A549 (cell line): ENCODE measurements around the gene SELENOM. TPM values are rescaled to one million over a fixed set of nuclear protein-coding genes. Genes with fewer than 3 reads are reported as not detected.

Source experiments
- ATAC-seq, 2 experiments: fragments of 200-7000 bp in 1 of 2; fragments of >200 bp in 1 of 2; cut with Nextera tagmentation in 1 of 2; cut with Tn5 transposase in 1 of 2; 3 replicates each; pipeline versions ENCODE4 v1.8.0 to v1.9.1; 2018 to 2020; ENCODE audit warnings: mild to moderate bottlenecking in 1 of 2, moderate library complexity in 1 of 2
- CTCF ChIA-PET: fragments of 300-600 bp; sonication (Branson Sonifier 250); formaldehyde crosslinking; extraction: SDS; loops from one replicate; lab custom pipeline; 2021; ENCODE audit warnings: antibody characterized with exemption, inconsistent platforms; lab: Yijun Ruan, JAX
- POLR2A ChIA-PET: fragments of 350-600 bp; formaldehyde crosslinking; extraction: SDS; loops from one replicate; lab custom pipeline; 2021; ENCODE audit warnings: antibody characterized with exemption, inconsistent platforms; lab: Yijun Ruan, JAX
- DNase-seq, 2 experiments: peaks; one replicate each; pipeline versions ENCODE4 v3.0.0 to v3.0.0-alpha.2; 2011 to 2016; ENCODE audit warnings: low read depth in 1 of 2, low spot score in 1 of 2
- FAIRE-seq: peaks from 2 replicates; lab custom pipeline; 2011; peaks lifted over from hg19 to GRCh38; lab: Jason Lieb, UNC
- H3K27ac ChIP-seq, 2 experiments: fragments of >200 bp; sonication (Bioruptor Twin); formaldehyde crosslinking; 3 replicates each; pipeline ENCODE4 v1.5.1; 2016 to 2017
- H3K4me1 ChIP-seq: fragments of >200 bp; sonication (Bioruptor Twin); formaldehyde crosslinking; 3 replicates; pipeline ENCODE4 v1.6.1; 2016
- H3K4me2 ChIP-seq: fragments of >200 bp; sonication (Bioruptor Twin); formaldehyde crosslinking; 3 replicates; pipeline ENCODE4 v1.6.1; 2016
- H3K4me3 ChIP-seq: fragments of >200 bp; sonication (Bioruptor Twin); formaldehyde crosslinking; 3 replicates; pipeline ENCODE4 v1.5.1; 2016
- H3K9me3 ChIP-seq: fragments of >200 bp; sonication (Bioruptor Twin); formaldehyde crosslinking; 3 replicates; pipeline ENCODE4 v1.6.1; 2016
- BHLHE40 ChIP-seq: IDR thresholded peaks from 2 replicates; pipeline ENCODE4 v1.6.1; 2012; ENCODE audit warnings: low read depth, low read length, inconsistent platforms
- CBX2 ChIP-seq: fragments of 200-600 bp; sonication (generic); IDR thresholded peaks from 2 replicates; pipeline ENCODE4 v1.6.1; 2016; ENCODE audit warnings: low read depth, mild to moderate bottlenecking, borderline replicate concordance
- CEBPB ChIP-seq, 2 experiments: fragments of >200 bp in 1 of 2; sonication (Bioruptor Twin) in 1 of 2; formaldehyde crosslinking in 1 of 2; IDR thresholded peaks; 2 replicates each; pipeline ENCODE4 v1.6.1; 2012 to 2016
- CTCF ChIP-seq: fragments of >200 bp; sonication (Bioruptor Twin); formaldehyde crosslinking; IDR thresholded peaks from 3 replicates; pipeline ENCODE4 v1.5.1; 2016
- E2F6 ChIP-seq: IDR thresholded peaks from 2 replicates; pipeline ENCODE4 v1.6.1; 2012; ENCODE audit warnings: low read depth, borderline replicate concordance
- ESRRA ChIP-seq: fragments of 150-350 bp; IDR thresholded peaks from 2 replicates; pipeline ENCODE4 v1.6.1; 2014; ENCODE audit warnings: mild to moderate bottlenecking, low read length, borderline replicate concordance
- FOSL2 ChIP-seq, 2 experiments: fragments of 450-650 bp in 1 of 2; fragments of >200 bp in 1 of 2; sonication (Bioruptor Twin) in 1 of 2; formaldehyde crosslinking; IDR thresholded peaks; 2 replicates each; pipeline versions ENCODE4 v1.5.0 to v1.6.1; 2016 to 2020; ENCODE audit warnings: mild to moderate bottlenecking in 1 of 2, moderate library complexity in 1 of 2
- HDAC2 ChIP-seq: fragments of 200-600 bp; sonication (generic); IDR thresholded peaks from 2 replicates; pipeline ENCODE4 v1.6.1; 2016
- HEYL ChIP-seq: fragments of 250-450 bp; sonication (Bioruptor Pico); IDR thresholded peaks from 2 replicates; pipeline ENCODE4 v1.8.0; 2021; ENCODE audit warnings: mild to moderate bottlenecking, moderate library complexity
- JUNB ChIP-seq: fragments of >200 bp; sonication (Bioruptor Twin); formaldehyde crosslinking; IDR thresholded peaks from 2 replicates; pipeline ENCODE4 v1.6.1; 2016
- KDM5A ChIP-seq: fragments of 200-600 bp; sonication (generic); IDR thresholded peaks from 2 replicates; pipeline ENCODE4 v1.6.1; 2016; ENCODE audit warnings: antibody characterized with exemption, mild to moderate bottlenecking
- MAFK ChIP-seq: fragments of 450-650 bp; IDR thresholded peaks from 2 replicates; pipeline ENCODE4 v1.6.1; 2014; ENCODE audit not compliant: partially characterized antibody
- MAZ ChIP-seq: fragments of 150-350 bp; IDR thresholded peaks from 2 replicates; pipeline ENCODE4 v1.6.1; 2014; ENCODE audit warnings: antibody characterized with exemption, low read depth, low read length, borderline replicate concordance
- NR3C1 ChIP-seq: fragments of >200 bp; sonication (Bioruptor Twin); formaldehyde crosslinking; IDR thresholded peaks from 3 replicates; pipeline ENCODE4 v1.6.1; 2017
- PBX3 ChIP-seq: IDR thresholded peaks from 2 replicates; pipeline ENCODE4 v1.6.1; 2012
- RAD21 ChIP-seq, 2 experiments: fragments of >200 bp in 1 of 2; sonication (Bioruptor Twin) in 1 of 2; formaldehyde crosslinking in 1 of 2; IDR thresholded peaks in 1 of 2; conservative IDR thresholded peaks in 1 of 2; 2 replicates in 1 of 2; 3 replicates in 1 of 2; pipeline ENCODE4 v1.6.1; 2012 to 2018; ENCODE audit warnings: inconsistent platforms in 1 of 2
- RARB ChIP-seq: fragments of 250-450 bp; sonication (Bioruptor Pico); IDR thresholded peaks from 2 replicates; pipeline ENCODE4 v1.8.0; 2021; ENCODE audit warnings: mild to moderate bottlenecking, moderate library complexity
- RCOR1 ChIP-seq: fragments of 150-350 bp; IDR thresholded peaks from 2 replicates; pipeline ENCODE4 v1.6.1; 2014; ENCODE audit warnings: antibody characterized with exemption, low read length, low read depth
- RNF2 ChIP-seq: fragments of 200-600 bp; sonication (generic); IDR thresholded peaks from 2 replicates; pipeline ENCODE4 v1.6.1; 2016; ENCODE audit warnings: low read depth, mild to moderate bottlenecking, antibody characterized with exemption, moderate library complexity, borderline replicate concordance
- SMC3 ChIP-seq: fragments of >200 bp; sonication (Bioruptor Twin); formaldehyde crosslinking; IDR thresholded peaks from 3 replicates; pipeline ENCODE4 v1.6.1; 2018; ENCODE audit warnings: inconsistent platforms
- TFCP2L1 ChIP-seq: fragments of 250-450 bp; sonication (Bioruptor Pico); IDR thresholded peaks from 2 replicates; pipeline ENCODE4 v1.5.0; 2021; ENCODE audit warnings: mild to moderate bottlenecking
- ZSCAN20 ChIP-seq: fragments of 250-450 bp; sonication (Bioruptor Pico); IDR thresholded peaks from 2 replicates; pipeline ENCODE4 v1.8.0; 2022; ENCODE audit warnings: mild to moderate bottlenecking, moderate library complexity
- WGBS: methylation state at CpG from one replicate; pipeline ENCODE4 v1.1.6; 2017; ENCODE audit errors: missing lambda C conversion rate; 5-methylcytosine and 5-hydroxymethylcytosine counted together
- polyA plus RNA-seq, 4 experiments: library from polyadenylated mRNA; depleted of rRNA in 3 of 4; stranded (reverse); fragments of >200 nt; fragmentation: RNase III in 1 of 4; extraction: RNeasy Plus Mini Kit Qiagen cat#74134 plus additional on column Dnase treatment in 1 of 4; gene quantifications; 2 replicates in 3 of 4; 3 replicates in 1 of 4; pipeline ENCODE4 v1.2.3, GENCODE V29; 2011 to 2017

SELENOM gene
- polyA plus RNA-seq, 2 of the 4 experiments (the other 2 are of a cell fraction) = 15.3 to 46.5 TPM

GRCh38 chr22:31148953-31149627 is 41.7 kb upstream of the SELENOM start:
- ChIA-PET CTCF (interaction anchor here (0.6 to 6.1 kb wide), 17 partner anchors 9 to 542 kb away, joined by 3 to 50 read pairs (median 4); partner anchors contain the start of genes SELENOM and TCN2), POLR2A (no interaction called here)
- TF ChIP-seq CTCF = peak; percentile 90
- TF ChIP-seq KDM5A = no peak
- peak; percentile 74 for TF ChIP-seq SMC3
- TF ChIP-seq RAD21 (conservative IDR thresholded peaks at IDR 0.05 in 1 of 2, IDR thresholded peaks at IDR 0.05 in 1 of 2) = peak; percentile 91 to 92
- WGBS = 0% methylated on average over 5 of the region's 5 CpGs
- Histone ChIP-seq H3K4me2 (no peak overlapping the region), H3K4me3 (no peak overlapping the region), H3K9me3 (no peaks in the 10 kb centered on the region), H3K27ac (0 out of 6 replicates have a peak overlapping the region, but pooled peaks of 1 of the 2 experiments have one; percentile 0), H3K4me1 (no peaks in the 10 kb centered on the region)
- DNase-seq (peak; percentile 72 to 75), FAIRE-seq (no peak), ATAC-seq (peak; percentile 98 to 99)

GRCh38 chr22:31148488-31148887 is 41.1 kb upstream of the SELENOM start:
- no peak for FAIRE-seq
- H3K4me2 ChIP-seq = no peak overlapping the region
- ChIA-PET CTCF (interaction anchor here (0.6 to 6.1 kb wide), 14 partner anchors 10 to 202 kb away, joined by 3 to 50 read pairs (median 4); partner anchors contain the start of gene SELENOM), POLR2A (no interaction called here)
- H3K27ac ChIP-seq = 0 out of 6 replicates have a peak overlapping the region, but pooled peaks of 1 of the 2 experiments have one; percentile 0
- H3K9me3 ChIP-seq = no peaks in the 10 kb centered on the region
- 100% methylated on average over 1 of the region's 1 CpG for WGBS
- DNase-seq = no peak
- peak in 1 of 2 experiments; percentile 24; a peak in 3 of 6 replicates for ATAC-seq
- no peak overlapping the region for H3K4me3 ChIP-seq
- no peaks in the 10 kb centered on the region for H3K4me1 ChIP-seq
- TF ChIP-seq CEBPB (IDR thresholded peaks at IDR 0.05) (no peak), ESRRA (no peak), E2F6 (no peak), RCOR1 (no peak), TFCP2L1 (CRISPR knock-in tag) (no peak), RNF2 (no peak), ZSCAN20 (CRISPR knock-in tag) (no peak), FOSL2 (IDR thresholded peaks at IDR 0.05) (no peak), FOSL2 (CRISPR knock-in tag; IDR thresholded peaks at IDR 0.05) (no peak), SMC3 (no peak)

GRCh38 chr22:31144223-31144622 is 36.9 kb upstream of the SELENOM start:
- ChIA-PET CTCF (interaction anchor here (0.6 to 3.0 kb wide), 6 partner anchors 9 to 366 kb away, joined by 3 to 17 read pairs (median 4); partner anchors contain the start of gene SELENOM), POLR2A (no interaction called here)
- H3K4me1 ChIP-seq = no peaks in the 10 kb centered on the region
- H3K4me3 ChIP-seq = no peak overlapping the region
- ATAC-seq (no peak), DNase-seq (no peak), FAIRE-seq (no peak)
- H3K4me2 ChIP-seq = no peak overlapping the region
- H3K9me3 ChIP-seq = no peaks in the 10 kb centered on the region
- TF ChIP-seq RARB (CRISPR knock-in tag) (no peak), HDAC2 (no peak), PBX3 (no peak), BHLHE40 (no peak), HEYL (CRISPR knock-in tag) (no peak), NR3C1 (no peak), CBX2 (no peak), JUNB (no peak), MAFK (no peak), MAZ (no peak)
- H3K27ac ChIP-seq = no peak overlapping the region
